Sciatic nerve (tissue), 2 donors: Measurements from ENCODE around the gene KRTAP16-1. TPM values are rescaled to one million over a fixed set of nuclear protein-coding genes. Genes with fewer than 3 reads are reported as not detected.

Source experiments
- ATAC-seq: fragments of 200-7000 bp; cut with Tn5 transposase; one replicate; pipeline ENCODE4 v1.9.1; 2020; ENCODE audit warnings: mild to moderate bottlenecking, moderate library complexity
- DNase-seq: peaks from one replicate; pipeline ENCODE4 v3.0.0-alpha.2; 2020; ENCODE audit warnings: low spot score
- intact Hi-C: fragments of 100-400 bp; cut with DNase I; formaldehyde crosslinking; loops from one replicate; pipeline ENCODE4 v1.14.2; 2022
- total RNA-seq: library from RNA; stranded (reverse); fragmentation: NEBNext Ultra II Directional; extraction: Animal tissue kit (Norgen Biotek cat#: 25700); gene quantifications from one replicate; pipeline ENCODE4 v1.2.1, GENCODE V29; 2021
- donor health status: DM: no; HTN: no; CAD: no.
- donor health status: DM: no; HTN: no; CAD: no.

Gene KRTAP16-1
- total RNA-seq, 1 donor from 2014 or later = not detected

DNA sequence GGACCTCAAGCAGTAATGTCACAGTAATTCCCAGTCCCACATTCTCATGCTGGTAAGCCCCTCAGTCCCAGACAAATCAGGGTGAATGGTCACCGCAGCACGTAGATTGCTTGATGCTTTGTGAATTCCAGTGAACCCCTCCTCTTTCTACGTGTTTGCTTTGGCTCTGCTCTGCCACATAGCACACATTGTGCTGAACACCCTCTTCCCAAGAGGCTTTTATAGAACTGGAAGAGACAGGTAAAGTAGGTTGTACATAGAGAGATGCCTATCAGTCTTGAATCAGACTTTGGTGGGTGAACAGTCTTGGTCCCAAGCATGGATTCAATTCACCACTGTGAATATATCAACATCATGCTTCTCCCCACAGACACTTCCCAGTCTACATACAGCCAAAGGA, 44.5 kb downstream of the KRTAP16-1 start:
- ATAC-seq = no peak
- DNase-seq = no peak
- intact Hi-C loops = no loop called here

- intact Hi-C loops = no loop called here
- DNase-seq (no peak), ATAC-seq (no peak)
Observed at GRCh38 chr17:41263212-41263611, 45.9 kb downstream of the KRTAP16-1 start.

- DNase-seq = no peak
- no peak for ATAC-seq
- intact Hi-C loops = no loop called here
Observed at GRCh38 chr17:41258406-41258805, 50.7 kb downstream of the KRTAP16-1 start.

Other genes starting within 250 kb of the KRTAP16-1 start
- not detected for gene KRTAP2-3, start 249.2 kb downstream of the KRTAP16-1 start, total RNA-seq
- not detected for gene KRTAP2-4, start 243.4 kb downstream of the KRTAP16-1 start, total RNA-seq
- gene KRTAP4-7, start 225.2 kb downstream of the KRTAP16-1 start, total RNA-seq = not detected
- not detected for gene KRTAP4-8, start 211.2 kb downstream of the KRTAP16-1 start, total RNA-seq
- gene KRTAP4-16, start 207.1 kb downstream of the KRTAP16-1 start, total RNA-seq = not detected
- gene KRTAP4-9, start 203.9 kb downstream of the KRTAP16-1 start, total RNA-seq = not detected
- not detected for gene KRTAP4-11, start 190.9 kb downstream of the KRTAP16-1 start, total RNA-seq
- gene KRTAP4-12, start 185.1 kb downstream of the KRTAP16-1 start, total RNA-seq = not detected
- gene KRTAP4-6, start 168.8 kb downstream of the KRTAP16-1 start, total RNA-seq = not detected
- not detected for gene KRTAP4-5, start 159.5 kb downstream of the KRTAP16-1 start, total RNA-seq
- gene KRTAP4-4, start 148.6 kb downstream of the KRTAP16-1 start, total RNA-seq = not detected
- not detected for gene KRTAP4-3, start 141.1 kb downstream of the KRTAP16-1 start, total RNA-seq
- not detected for gene KRTAP4-2, start 131.1 kb downstream of the KRTAP16-1 start, total RNA-seq
- not detected for gene KRTAP4-1, start 124.4 kb downstream of the KRTAP16-1 start, total RNA-seq
- not detected for gene KRTAP9-1, start 119.4 kb downstream of the KRTAP16-1 start, total RNA-seq
- not detected for gene KRTAP9-2, start 82.7 kb downstream of the KRTAP16-1 start, total RNA-seq
- gene KRTAP9-3, start 76.9 kb downstream of the KRTAP16-1 start, total RNA-seq = not detected
- not detected for gene KRTAP9-8, start 71.3 kb downstream of the KRTAP16-1 start, total RNA-seq
- not detected for gene KRTAP9-4, start 59.6 kb downstream of the KRTAP16-1 start, total RNA-seq
- not detected for gene KRTAP9-9, start 53.9 kb downstream of the KRTAP16-1 start, total RNA-seq
- not detected for gene KRTAP9-6, start 43.9 kb downstream of the KRTAP16-1 start, total RNA-seq
- not detected for gene KRTAP9-7, start 33.6 kb downstream of the KRTAP16-1 start, total RNA-seq
- not detected for gene KRTAP29-1, start 6.5 kb downstream of the KRTAP16-1 start, total RNA-seq
- not detected for gene KRTAP17-1, start 6.4 kb upstream of the KRTAP16-1 start, total RNA-seq
- gene KRT33A, start 41.5 kb upstream of the KRTAP16-1 start, total RNA-seq = not detected
- gene KRT33B, start 60.5 kb upstream of the KRTAP16-1 start, total RNA-seq = not detected
- not detected for gene KRT34, start 73.0 kb upstream of the KRTAP16-1 start, total RNA-seq
- not detected for gene KRT31, start 88.3 kb upstream of the KRTAP16-1 start, total RNA-seq
- gene KRT37, start 115.3 kb upstream of the KRTAP16-1 start, total RNA-seq = not detected
- gene KRT38, start 131.7 kb upstream of the KRTAP16-1 start, total RNA-seq = not detected
- 0.67 TPM for gene KRT32, start 158.1 kb upstream of the KRTAP16-1 start, total RNA-seq
- 0.18 TPM for gene KRT35, start 171.8 kb upstream of the KRTAP16-1 start, total RNA-seq
- not detected for gene KRT36, start 180.6 kb upstream of the KRTAP16-1 start, total RNA-seq
- gene KRT13, start 196.3 kb upstream of the KRTAP16-1 start, total RNA-seq = 0.62 TPM
- 0.36 TPM for gene KRT15, start 209.6 kb upstream of the KRTAP16-1 start, total RNA-seq
- 94.1 TPM for gene KRT19, start 219.0 kb upstream of the KRTAP16-1 start, total RNA-seq